Ovary (tissue), 3 donors: ENCODE results near the gene RIN1.

Experiments used
- EP300 ChIP-seq: sonication (generic); formaldehyde crosslinking; IDR thresholded peaks from one replicate; pipeline ENCODE4 v1.6.1; 2017; ENCODE audit warnings: antibody characterized with exemption
- TF ChIP-seq, protein P1 (sequence below), 3 donors: fragments of 450-650 bp in 2 of 3; fragments of 200-600 bp in 1 of 3; IDR thresholded peaks; one replicate each; pipeline versions ENCODE4 v1.5.1 to v1.8.0; 2016 to 2022; ENCODE audit warnings: antibody characterized with exemption in 3 of 3, mild to moderate bottlenecking in 1 of 3
- donor health status: DM: no; HTN: no; CAD: no.

DNA sequence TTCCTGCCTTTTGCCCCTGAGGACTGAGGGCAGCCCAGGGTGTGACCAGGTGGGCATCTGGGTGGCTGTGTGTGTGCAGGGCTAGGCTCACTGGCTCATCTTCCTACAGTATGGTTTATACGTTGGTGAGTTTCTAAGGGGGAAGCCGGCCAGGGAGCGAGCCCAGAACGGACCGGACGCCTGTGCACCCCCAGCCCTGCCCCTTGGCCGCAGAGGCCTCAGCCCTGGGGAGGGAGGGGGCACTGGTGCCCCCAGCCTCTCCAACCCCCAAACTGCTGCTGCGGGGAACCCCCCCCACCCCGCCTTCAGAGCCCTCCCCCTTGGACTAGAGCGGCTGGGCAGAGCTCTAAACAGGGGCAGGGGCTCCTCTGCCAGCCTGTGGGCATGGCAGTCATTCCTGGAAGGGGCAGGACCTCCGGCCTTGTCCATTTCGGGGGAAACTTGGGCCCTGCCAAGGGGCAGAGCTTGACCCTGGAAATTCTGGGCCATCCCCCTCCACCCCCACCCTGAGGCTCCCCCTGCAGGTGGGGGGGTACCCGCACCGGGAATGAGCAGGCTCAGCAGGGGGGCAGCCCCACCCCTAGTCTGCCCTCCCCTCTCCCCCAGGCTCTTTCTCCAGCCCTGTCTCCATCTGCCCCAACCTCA is 52.7 kb downstream of the RIN1 start:
- TF ChIP-seq, protein P1, sequence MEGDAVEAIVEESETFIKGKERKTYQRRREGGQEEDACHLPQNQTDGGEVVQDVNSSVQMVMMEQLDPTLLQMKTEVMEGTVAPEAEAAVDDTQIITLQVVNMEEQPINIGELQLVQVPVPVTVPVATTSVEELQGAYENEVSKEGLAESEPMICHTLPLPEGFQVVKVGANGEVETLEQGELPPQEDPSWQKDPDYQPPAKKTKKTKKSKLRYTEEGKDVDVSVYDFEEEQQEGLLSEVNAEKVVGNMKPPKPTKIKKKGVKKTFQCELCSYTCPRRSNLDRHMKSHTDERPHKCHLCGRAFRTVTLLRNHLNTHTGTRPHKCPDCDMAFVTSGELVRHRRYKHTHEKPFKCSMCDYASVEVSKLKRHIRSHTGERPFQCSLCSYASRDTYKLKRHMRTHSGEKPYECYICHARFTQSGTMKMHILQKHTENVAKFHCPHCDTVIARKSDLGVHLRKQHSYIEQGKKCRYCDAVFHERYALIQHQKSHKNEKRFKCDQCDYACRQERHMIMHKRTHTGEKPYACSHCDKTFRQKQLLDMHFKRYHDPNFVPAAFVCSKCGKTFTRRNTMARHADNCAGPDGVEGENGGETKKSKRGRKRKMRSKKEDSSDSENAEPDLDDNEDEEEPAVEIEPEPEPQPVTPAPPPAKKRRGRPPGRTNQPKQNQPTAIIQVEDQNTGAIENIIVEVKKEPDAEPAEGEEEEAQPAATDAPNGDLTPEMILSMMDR (IDR thresholded peaks at IDR 0.05), result no peak
- no peak for TF ChIP-seq EP300
